ENCODE results near the gene PNPLA7.
A peak's percentile ranks its signal among the peaks of the same experiment; 100 is the strongest.

The PNPLA7 gene

DNA sequence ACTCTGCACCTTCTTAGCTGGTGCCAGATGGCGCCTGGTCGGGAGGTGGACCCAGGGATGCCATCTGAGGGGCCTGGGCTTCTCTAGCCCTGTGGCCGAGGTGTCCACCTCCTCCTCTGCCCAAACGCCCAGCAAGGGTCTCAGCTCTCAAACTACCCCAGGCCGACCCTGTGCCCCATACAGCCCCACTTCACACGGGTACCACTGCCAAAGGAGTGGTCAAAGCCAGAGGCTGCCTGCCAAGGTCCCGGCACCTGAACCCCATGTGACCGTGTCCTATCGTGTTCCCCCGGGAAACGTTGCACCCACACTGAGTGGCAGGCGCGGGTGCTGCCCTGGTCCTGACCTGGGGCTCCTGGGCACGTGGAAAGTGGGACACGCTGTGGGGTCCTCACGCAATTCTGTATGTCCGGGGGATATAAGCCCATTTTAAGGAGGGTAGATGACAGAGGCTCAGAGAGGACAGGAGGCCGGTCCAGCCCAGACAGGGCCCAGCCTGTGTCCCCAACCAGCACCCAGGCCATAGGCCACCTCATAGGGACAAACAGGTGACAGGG lies 111.0 kb downstream of the PNPLA7 start (continued):
- TF ChIP-seq, protein P1, sequence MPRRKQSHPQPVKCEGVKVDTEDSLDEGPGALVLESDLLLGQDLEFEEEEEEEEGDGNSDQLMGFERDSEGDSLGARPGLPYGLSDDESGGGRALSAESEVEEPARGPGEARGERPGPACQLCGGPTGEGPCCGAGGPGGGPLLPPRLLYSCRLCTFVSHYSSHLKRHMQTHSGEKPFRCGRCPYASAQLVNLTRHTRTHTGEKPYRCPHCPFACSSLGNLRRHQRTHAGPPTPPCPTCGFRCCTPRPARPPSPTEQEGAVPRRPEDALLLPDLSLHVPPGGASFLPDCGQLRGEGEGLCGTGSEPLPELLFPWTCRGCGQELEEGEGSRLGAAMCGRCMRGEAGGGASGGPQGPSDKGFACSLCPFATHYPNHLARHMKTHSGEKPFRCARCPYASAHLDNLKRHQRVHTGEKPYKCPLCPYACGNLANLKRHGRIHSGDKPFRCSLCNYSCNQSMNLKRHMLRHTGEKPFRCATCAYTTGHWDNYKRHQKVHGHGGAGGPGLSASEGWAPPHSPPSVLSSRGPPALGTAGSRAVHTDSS (tag by site-specific recombination; IDR thresholded peaks at IDR 0.05) = no peak
- TF ChIP-seq ZNF138 (tag by site-specific recombination; IDR thresholded peaks at IDR 0.05; ENCODE audit: borderline replicate concordance) = no peak
- TF ChIP-seq OSR2 (tag by site-specific recombination; IDR thresholded peaks at IDR 0.05) = no peak
- TF ChIP-seq BCL11B (tag by site-specific recombination; IDR thresholded peaks at IDR 0.05; ENCODE audit: low read depth) = peak; percentile 39; the same call in 1 of the 2 replicates
- TF ChIP-seq, protein P2, sequence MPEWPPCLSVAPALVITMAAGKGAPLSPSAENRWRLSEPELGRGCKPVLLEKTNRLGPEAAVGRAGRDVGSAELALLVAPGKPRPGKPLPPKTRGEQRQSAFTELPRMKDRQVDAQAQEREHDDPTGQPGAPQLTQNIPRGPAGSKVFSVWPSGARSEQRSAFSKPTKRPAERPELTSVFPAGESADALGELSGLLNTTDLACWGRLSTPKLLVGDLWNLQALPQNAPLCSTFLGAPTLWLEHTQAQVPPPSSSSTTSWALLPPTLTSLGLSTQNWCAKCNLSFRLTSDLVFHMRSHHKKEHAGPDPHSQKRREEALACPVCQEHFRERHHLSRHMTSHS (tag by site-specific recombination; IDR thresholded peaks at IDR 0.05) = no peak
- TF ChIP-seq ZNF2 (tag by site-specific recombination; IDR thresholded peaks at IDR 0.05) = no peak
- no peak for TF ChIP-seq ZNF169 (tag by site-specific recombination; IDR thresholded peaks at IDR 0.05)
- TF ChIP-seq, protein P3, sequence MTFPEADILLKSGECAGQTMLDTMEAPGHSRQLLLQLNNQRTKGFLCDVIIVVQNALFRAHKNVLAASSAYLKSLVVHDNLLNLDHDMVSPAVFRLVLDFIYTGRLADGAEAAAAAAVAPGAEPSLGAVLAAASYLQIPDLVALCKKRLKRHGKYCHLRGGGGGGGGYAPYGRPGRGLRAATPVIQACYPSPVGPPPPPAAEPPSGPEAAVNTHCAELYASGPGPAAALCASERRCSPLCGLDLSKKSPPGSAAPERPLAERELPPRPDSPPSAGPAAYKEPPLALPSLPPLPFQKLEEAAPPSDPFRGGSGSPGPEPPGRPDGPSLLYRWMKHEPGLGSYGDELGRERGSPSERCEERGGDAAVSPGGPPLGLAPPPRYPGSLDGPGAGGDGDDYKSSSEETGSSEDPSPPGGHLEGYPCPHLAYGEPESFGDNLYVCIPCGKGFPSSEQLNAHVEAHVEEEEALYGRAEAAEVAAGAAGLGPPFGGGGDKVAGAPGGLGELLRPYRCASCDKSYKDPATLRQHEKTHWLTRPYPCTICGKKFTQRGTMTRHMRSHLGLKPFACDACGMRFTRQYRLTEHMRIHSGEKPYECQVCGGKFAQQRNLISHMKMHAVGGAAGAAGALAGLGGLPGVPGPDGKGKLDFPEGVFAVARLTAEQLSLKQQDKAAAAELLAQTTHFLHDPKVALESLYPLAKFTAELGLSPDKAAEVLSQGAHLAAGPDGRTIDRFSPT (tag by site-specific recombination; IDR thresholded peaks at IDR 0.05) = peak; percentile 80
- no peak for TF ChIP-seq ZNF843 (tag by site-specific recombination; IDR thresholded peaks at IDR 0.05)
- 0 out of 2 replicates have a peak, but pooled peaks have one; percentile 26 for TF ChIP-seq ZNF600 (tag by site-specific recombination; IDR thresholded peaks at IDR 0.05)
- TF ChIP-seq, protein P4, sequence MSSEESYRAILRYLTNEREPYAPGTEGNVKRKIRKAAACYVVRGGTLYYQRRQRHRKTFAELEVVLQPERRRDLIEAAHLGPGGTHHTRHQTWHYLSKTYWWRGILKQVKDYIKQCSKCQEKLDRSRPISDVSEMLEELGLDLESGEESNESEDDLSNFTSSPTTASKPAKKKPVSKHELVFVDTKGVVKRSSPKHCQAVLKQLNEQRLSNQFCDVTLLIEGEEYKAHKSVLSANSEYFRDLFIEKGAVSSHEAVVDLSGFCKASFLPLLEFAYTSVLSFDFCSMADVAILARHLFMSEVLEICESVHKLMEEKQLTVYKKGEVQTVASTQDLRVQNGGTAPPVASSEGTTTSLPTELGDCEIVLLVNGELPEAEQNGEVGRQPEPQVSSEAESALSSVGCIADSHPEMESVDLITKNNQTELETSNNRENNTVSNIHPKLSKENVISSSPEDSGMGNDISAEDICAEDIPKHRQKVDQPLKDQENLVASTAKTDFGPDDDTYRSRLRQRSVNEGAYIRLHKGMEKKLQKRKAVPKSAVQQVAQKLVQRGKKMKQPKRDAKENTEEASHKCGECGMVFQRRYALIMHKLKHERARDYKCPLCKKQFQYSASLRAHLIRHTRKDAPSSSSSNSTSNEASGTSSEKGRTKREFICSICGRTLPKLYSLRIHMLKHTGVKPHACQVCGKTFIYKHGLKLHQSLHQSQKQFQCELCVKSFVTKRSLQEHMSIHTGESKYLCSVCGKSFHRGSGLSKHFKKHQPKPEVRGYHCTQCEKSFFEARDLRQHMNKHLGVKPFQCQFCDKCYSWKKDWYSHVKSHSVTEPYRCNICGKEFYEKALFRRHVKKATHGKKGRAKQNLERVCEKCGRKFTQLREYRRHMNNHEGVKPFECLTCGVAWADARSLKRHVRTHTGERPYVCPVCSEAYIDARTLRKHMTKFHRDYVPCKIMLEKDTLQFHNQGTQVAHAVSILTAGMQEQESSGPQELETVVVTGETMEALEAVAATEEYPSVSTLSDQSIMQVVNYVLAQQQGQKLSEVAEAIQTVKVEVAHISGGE (tag by site-specific recombination; conservative IDR thresholded peaks at IDR 0.05; ENCODE audit: low read depth) = no peak
- TF ChIP-seq, protein P5, sequence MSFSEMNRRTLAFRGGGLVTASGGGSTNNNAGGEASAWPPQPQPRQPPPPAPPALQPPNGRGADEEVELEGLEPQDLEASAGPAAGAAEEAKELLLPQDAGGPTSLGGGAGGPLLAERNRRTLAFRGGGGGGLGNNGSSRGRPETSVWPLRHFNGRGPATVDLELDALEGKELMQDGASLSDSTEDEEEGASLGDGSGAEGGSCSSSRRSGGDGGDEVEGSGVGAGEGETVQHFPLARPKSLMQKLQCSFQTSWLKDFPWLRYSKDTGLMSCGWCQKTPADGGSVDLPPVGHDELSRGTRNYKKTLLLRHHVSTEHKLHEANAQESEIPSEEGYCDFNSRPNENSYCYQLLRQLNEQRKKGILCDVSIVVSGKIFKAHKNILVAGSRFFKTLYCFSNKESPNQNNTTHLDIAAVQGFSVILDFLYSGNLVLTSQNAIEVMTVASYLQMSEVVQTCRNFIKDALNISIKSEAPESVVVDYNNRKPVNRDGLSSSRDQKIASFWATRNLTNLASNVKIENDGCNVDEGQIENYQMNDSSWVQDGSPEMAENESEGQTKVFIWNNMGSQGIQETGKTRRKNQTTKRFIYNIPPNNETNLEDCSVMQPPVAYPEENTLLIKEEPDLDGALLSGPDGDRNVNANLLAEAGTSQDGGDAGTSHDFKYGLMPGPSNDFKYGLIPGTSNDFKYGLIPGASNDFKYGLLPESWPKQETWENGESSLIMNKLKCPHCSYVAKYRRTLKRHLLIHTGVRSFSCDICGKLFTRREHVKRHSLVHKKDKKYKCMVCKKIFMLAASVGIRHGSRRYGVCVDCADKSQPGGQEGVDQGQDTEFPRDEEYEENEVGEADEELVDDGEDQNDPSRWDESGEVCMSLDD (tag by site-specific recombination; IDR thresholded peaks at IDR 0.05) = peak; percentile 86; the same call in 1 of the 2 replicates
- no peak for TF ChIP-seq ZNF514 (tag by site-specific recombination; IDR thresholded peaks at IDR 0.05)
- TF ChIP-seq ZNF660 (tag by site-specific recombination; IDR thresholded peaks at IDR 0.05) = no peak
- TF ChIP-seq ZNF37A (tag by site-specific recombination; IDR thresholded peaks at IDR 0.05) = no peak

DNA sequence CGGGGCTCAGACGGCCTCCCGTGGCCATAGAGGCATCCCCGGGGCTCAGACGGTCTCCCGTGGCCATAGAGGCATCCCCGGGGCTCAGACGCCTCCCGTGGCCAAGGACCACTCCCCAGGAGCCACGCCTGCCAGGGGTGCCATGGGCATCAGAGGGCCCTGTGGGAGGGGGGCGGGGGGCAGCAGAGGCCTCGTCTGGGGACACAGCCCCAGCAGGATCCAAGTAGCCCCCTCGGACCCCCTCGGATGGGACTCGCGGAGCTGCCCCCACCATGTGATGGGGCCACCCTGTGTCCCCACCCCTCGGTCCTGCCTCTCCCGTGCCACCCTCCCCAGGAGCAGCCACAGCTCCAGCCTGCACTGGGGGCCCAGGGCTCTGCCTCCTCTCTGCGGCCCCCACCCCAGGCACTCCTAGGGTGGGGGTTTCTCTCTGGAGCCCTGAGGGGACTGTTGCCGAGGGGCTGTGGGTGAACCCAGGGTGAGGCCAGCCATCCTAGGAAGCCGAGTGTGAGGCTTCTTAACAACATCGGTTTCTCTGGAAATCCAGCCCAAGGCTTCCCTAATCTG lies 111.5 kb downstream of the PNPLA7 start:
- ChIA-PET POLR2A (no interaction called here), CTCF (no interaction called here)
- 0 out of 2 replicates have a peak, but pooled peaks have one; percentile 11 for TF ChIP-seq KLF8 (tag by site-specific recombination; IDR thresholded peaks at IDR 0.05)
- TF ChIP-seq, protein P6, sequence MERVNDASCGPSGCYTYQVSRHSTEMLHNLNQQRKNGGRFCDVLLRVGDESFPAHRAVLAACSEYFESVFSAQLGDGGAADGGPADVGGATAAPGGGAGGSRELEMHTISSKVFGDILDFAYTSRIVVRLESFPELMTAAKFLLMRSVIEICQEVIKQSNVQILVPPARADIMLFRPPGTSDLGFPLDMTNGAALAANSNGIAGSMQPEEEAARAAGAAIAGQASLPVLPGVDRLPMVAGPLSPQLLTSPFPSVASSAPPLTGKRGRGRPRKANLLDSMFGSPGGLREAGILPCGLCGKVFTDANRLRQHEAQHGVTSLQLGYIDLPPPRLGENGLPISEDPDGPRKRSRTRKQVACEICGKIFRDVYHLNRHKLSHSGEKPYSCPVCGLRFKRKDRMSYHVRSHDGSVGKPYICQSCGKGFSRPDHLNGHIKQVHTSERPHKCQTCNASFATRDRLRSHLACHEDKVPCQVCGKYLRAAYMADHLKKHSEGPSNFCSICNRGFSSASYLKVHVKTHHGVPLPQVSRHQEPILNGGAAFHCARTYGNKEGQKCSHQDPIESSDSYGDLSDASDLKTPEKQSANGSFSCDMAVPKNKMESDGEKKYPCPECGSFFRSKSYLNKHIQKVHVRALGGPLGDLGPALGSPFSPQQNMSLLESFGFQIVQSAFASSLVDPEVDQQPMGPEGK (tag by site-specific recombination; IDR thresholded peaks at IDR 0.05) = peak; percentile 28; the same call in 1 of the 2 replicates
- TF ChIP-seq, protein P7, sequence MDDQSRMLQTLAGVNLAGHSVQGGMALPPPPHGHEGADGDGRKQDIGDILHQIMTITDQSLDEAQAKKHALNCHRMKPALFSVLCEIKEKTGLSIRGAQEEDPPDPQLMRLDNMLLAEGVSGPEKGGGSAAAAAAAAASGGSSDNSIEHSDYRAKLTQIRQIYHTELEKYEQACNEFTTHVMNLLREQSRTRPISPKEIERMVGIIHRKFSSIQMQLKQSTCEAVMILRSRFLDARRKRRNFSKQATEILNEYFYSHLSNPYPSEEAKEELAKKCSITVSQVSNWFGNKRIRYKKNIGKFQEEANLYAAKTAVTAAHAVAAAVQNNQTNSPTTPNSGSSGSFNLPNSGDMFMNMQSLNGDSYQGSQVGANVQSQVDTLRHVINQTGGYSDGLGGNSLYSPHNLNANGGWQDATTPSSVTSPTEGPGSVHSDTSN (CRISPR knock-in tag; IDR thresholded peaks at IDR 0.05) = no peak
- TF ChIP-seq GLIS1 (tag by site-specific recombination; IDR thresholded peaks at IDR 0.05) = peak; percentile 66
- peak; percentile 51 for TF ChIP-seq GLIS2 (tag by site-specific recombination; IDR thresholded peaks at IDR 0.05)
- TF ChIP-seq ZBTB7A (tag by site-specific recombination; IDR thresholded peaks at IDR 0.05; ENCODE audit: low read depth) = 0 out of 2 replicates have a peak, but pooled peaks have one; percentile 17
- TF ChIP-seq ZNF138 (tag by site-specific recombination; IDR thresholded peaks at IDR 0.05; ENCODE audit: borderline replicate concordance) = no peak
- no peak overlapping the region for H3K4me3 ChIP-seq (ENCODE audit: low read depth, low read length)
- H3K27ac ChIP-seq (ENCODE audit: extremely low read depth, low read depth, low read length) = no peak overlapping the region
- no peaks in the 10 kb centered on the region for H3K4me1 ChIP-seq (ENCODE audit: control insufficient read depth, insufficient read depth, low read length)
- no peaks in the 10 kb centered on the region for H3K9me3 ChIP-seq (ENCODE audit: control insufficient read depth, insufficient read depth, low read depth, low read length)
- no peaks in the 10 kb centered on the region for H3K36me3 ChIP-seq (ENCODE audit: control insufficient read depth in 2 of 2, insufficient read depth in 1 of 2, low read length in 2 of 2)

Measured in HEK293 (cell line).